HepG2 (cell line): ENCODE results near the gene ZNF382. TPM values are rescaled to one million over a fixed set of nuclear protein-coding genes. Genes with fewer than 3 reads are reported as not detected.

ENCODE experiments used
- BORCS8-MEF2B ChIP-seq: sonication (generic); formaldehyde crosslinking; IDR thresholded peaks from 2 replicates; pipeline ENCODE4 v1.8.0; 2022; ENCODE audit warnings: mild to moderate bottlenecking, missing genetic modification reagents
- CBX1 ChIP-seq: IDR thresholded peaks from one replicate; pipeline ENCODE4 v1.6.1; 2016; ENCODE audit warnings: antibody characterized with exemption, low read depth
- CREM ChIP-seq, 2 experiments: sonication (generic) in 1 of 2; formaldehyde crosslinking in 1 of 2; IDR thresholded peaks; 2 replicates each; pipeline versions ENCODE4 v1.4.0 to v1.6.1; 2016 to 2020; ENCODE audit warnings: antibody characterized with exemption in 1 of 2, mild to moderate bottlenecking in 1 of 2, missing genetic modification reagents in 1 of 2
- ETV6 ChIP-seq: sonication (generic); formaldehyde crosslinking; conservative IDR thresholded peaks from 2 replicates; pipeline ENCODE4 v1.4.0; 2020; ENCODE audit warnings: missing genetic modification reagents
- JUN ChIP-seq: sonication (generic); formaldehyde crosslinking; IDR thresholded peaks from 2 replicates; pipeline ENCODE4 v1.4.0; 2020; ENCODE audit warnings: mild to moderate bottlenecking, missing genetic modification reagents
- NAIF1 ChIP-seq: sonication (generic); formaldehyde crosslinking; IDR thresholded peaks from 2 replicates; pipeline ENCODE4 v1.5.0; 2020; ENCODE audit warnings: mild to moderate bottlenecking, missing genetic modification reagents, borderline replicate concordance
- ONECUT2 ChIP-seq: sonication (generic); formaldehyde crosslinking; IDR thresholded peaks from 2 replicates; pipeline ENCODE4 v1.4.0; 2020; ENCODE audit warnings: missing genetic modification reagents
- PHF8 ChIP-seq: sonication (generic); formaldehyde crosslinking; IDR thresholded peaks from 2 replicates; pipeline ENCODE4 v1.5.0; 2020; ENCODE audit warnings: missing genetic modification reagents
- RFX1 ChIP-seq: fragments of 450-650 bp; IDR thresholded peaks from 2 replicates; pipeline ENCODE4 v1.6.1; 2017
- STAT5B ChIP-seq: sonication (generic); formaldehyde crosslinking; IDR thresholded peaks from 2 replicates; pipeline ENCODE4 v1.4.0; 2020; ENCODE audit warnings: missing genetic modification reagents
- YY1 ChIP-seq: IDR thresholded peaks from 2 replicates; pipeline ENCODE4 v1.6.1; 2011; ENCODE audit warnings: low read length, low read depth, moderate library complexity, mild to moderate bottlenecking; ENCODE audit not compliant: insufficient read depth, insufficient replicate concordance
- ZNF20 ChIP-seq: sonication (generic); formaldehyde crosslinking; IDR thresholded peaks from 2 replicates; pipeline ENCODE4 v1.4.0; 2020; ENCODE audit warnings: mild to moderate bottlenecking, moderate library complexity, missing genetic modification reagents
- ZNF224 ChIP-seq: sonication (generic); formaldehyde crosslinking; IDR thresholded peaks from 2 replicates; pipeline ENCODE4 v1.5.0; 2020; ENCODE audit warnings: mild to moderate bottlenecking, missing genetic modification reagents
- ZNF383 ChIP-seq: sonication (generic); formaldehyde crosslinking; IDR thresholded peaks from 2 replicates; pipeline ENCODE4 v1.4.0; 2020; ENCODE audit warnings: missing genetic modification reagents, mild to moderate bottlenecking, borderline replicate concordance
- ZNF460 ChIP-seq: sonication (generic); formaldehyde crosslinking; IDR thresholded peaks from 2 replicates; pipeline ENCODE4 v1.5.1; 2020; ENCODE audit warnings: missing genetic modification reagents, mild to moderate bottlenecking, borderline replicate concordance
- ZNF550 ChIP-seq: sonication (generic); formaldehyde crosslinking; IDR thresholded peaks from 2 replicates; pipeline ENCODE4 v1.4.0; 2020; ENCODE audit warnings: mild to moderate bottlenecking, missing genetic modification reagents, borderline replicate concordance
- ZNF552 ChIP-seq: sonication (generic); formaldehyde crosslinking; IDR thresholded peaks from 2 replicates; pipeline ENCODE4 v1.9.0; 2022; ENCODE audit warnings: missing genetic modification reagents, mild to moderate bottlenecking, borderline replicate concordance
- ZNF713 ChIP-seq: sonication (generic); formaldehyde crosslinking; IDR thresholded peaks from 2 replicates; pipeline ENCODE4 v1.4.0; 2020; ENCODE audit warnings: mild to moderate bottlenecking, missing genetic modification reagents
- ZSCAN21 ChIP-seq: sonication (generic); formaldehyde crosslinking; IDR thresholded peaks from 2 replicates; pipeline ENCODE4 v1.8.0; 2022; ENCODE audit warnings: mild to moderate bottlenecking, missing genetic modification reagents, moderate library complexity, borderline replicate concordance
- polyA plus RNA-seq, 8 experiments: library from polyadenylated mRNA; depleted of rRNA in 3 of 8; stranded (reverse) in 7 of 8; unstranded in 1 of 8; fragments of >200 nt; fragmentation: Illumina TruSeq in 4 of 8; extraction: Trizol in 4 of 8; gene quantifications; 2 replicates each; pipeline versions ENCODE4 v1.2.1 to v1.2.3, GENCODE V29; 2011 to 2016; ENCODE audit warnings: low read depth in 4 of 8, missing spikeins in 1 of 8, mixed read lengths in 1 of 8; ENCODE audit not compliant: insufficient read depth in 1 of 8
- total RNA-seq, 5 experiments: library from RNA; depleted of rRNA; stranded (reverse); fragments of >200 nt; fragmentation: Illumina TruSeq; extraction: Trizol; gene quantifications; 2 replicates each; pipeline ENCODE4 v1.2.3, GENCODE V29; 2016; ENCODE audit warnings: low read depth in 1 of 5
- TF ChIP-seq, protein P1 (sequence below): sonication (generic); formaldehyde crosslinking; IDR thresholded peaks from 2 replicates; pipeline ENCODE4 v1.8.0; 2022; ENCODE audit warnings: missing genetic modification reagents, mild to moderate bottlenecking, borderline replicate concordance
- TF ChIP-seq, protein P2 (sequence below), 2 experiments: IDR thresholded peaks; 2 replicates each; pipeline ENCODE4 v1.6.1; 2011 to 2012; ENCODE audit warnings: low read length in 2 of 2, borderline replicate concordance in 1 of 2, low read depth in 1 of 2, mild to moderate bottlenecking in 1 of 2, moderate library complexity in 1 of 2

The ZNF382 gene
- total and polyA plus RNA-seq, 2 of the 13 experiments (the other 11 are each of a cell fraction or from before 2014, with no cell fraction given) = 2.3 to 6.8 TPM

DNA sequence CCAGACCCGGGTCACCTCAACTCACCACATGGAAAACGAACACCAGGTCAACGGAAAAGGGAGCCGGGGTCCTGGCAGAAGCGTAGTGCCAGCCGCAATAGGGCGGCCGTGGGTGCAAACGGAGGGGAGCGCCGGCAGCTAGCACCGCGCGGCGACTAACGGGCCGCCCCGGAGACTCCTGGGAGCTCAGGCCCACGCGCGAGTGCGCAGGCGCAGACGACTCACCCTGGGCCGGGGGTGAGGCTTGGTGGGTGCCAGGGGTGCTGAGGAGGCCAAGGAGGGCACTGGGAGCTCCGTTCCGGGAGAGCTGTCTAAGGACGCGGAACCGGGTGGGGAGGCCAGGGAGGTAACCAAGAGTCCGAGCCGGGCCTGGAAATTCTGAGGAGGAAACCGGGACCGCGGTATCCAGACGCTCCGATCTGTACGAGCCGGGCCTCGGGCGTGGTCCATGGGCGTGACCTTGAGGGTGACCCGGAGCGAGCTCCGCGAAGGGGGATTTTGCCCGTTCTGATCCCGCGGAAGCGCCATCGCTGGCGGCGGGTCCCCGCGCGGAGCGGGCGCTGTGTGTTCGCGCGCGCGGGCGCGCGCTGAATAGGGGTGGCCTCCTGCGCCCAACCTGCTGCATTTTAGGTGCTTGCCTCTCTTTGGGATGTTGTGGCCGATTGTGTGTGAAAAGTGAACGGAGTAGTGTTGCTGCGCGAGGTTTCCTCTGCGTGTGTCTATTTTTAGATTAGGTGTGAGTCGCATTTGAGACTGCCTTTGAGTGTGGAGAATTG lies at the start of gene ZNF382 (continued):
- TF ChIP-seq ONECUT2 (CRISPR knock-in tag) = no peak
- no peak for TF ChIP-seq ETV6 (CRISPR knock-in tag)
- TF ChIP-seq NAIF1 (CRISPR knock-in tag) = no peak
- peak; percentile 65; the same call in 1 of the 2 replicates for TF ChIP-seq ZNF224 (CRISPR knock-in tag)
- no peak for TF ChIP-seq ZNF383 (CRISPR knock-in tag)
- no peak for TF ChIP-seq CBX1
- TF ChIP-seq, protein P1, sequence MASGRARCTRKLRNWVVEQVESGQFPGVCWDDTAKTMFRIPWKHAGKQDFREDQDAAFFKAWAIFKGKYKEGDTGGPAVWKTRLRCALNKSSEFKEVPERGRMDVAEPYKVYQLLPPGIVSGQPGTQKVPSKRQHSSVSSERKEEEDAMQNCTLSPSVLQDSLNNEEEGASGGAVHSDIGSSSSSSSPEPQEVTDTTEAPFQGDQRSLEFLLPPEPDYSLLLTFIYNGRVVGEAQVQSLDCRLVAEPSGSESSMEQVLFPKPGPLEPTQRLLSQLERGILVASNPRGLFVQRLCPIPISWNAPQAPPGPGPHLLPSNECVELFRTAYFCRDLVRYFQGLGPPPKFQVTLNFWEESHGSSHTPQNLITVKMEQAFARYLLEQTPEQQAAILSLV (CRISPR knock-in tag) = no peak; the same call in 1 of the 2 replicates
- TF ChIP-seq RFX1 = no peak
- no peak for TF ChIP-seq JUN (CRISPR knock-in tag)
- 0 out of 2 replicates have a peak, but pooled peaks have one; percentile 2 for TF ChIP-seq CREM (IDR thresholded peaks at IDR 0.05)
- TF ChIP-seq CREM (CRISPR knock-in tag; IDR thresholded peaks at IDR 0.05) = no peak
- 0 out of 2 replicates have a peak, but pooled peaks have one; percentile 36 for TF ChIP-seq ZNF552
- TF ChIP-seq PHF8 (CRISPR knock-in tag) = peak; percentile 93
- peak; percentile 2; the same call in 1 of the 2 replicates for TF ChIP-seq BORCS8-MEF2B
- no peak for TF ChIP-seq ZNF550 (CRISPR knock-in tag)
- TF ChIP-seq ZSCAN21 (CRISPR knock-in tag) = no peak
- TF ChIP-seq YY1 = no peak
- no peak for TF ChIP-seq ZNF713 (CRISPR knock-in tag)
- TF ChIP-seq ZNF460 (CRISPR knock-in tag) = no peak
- no peak for TF ChIP-seq STAT5B
- no peak for TF ChIP-seq ZNF20 (CRISPR knock-in tag)
- TF ChIP-seq, protein P2, sequence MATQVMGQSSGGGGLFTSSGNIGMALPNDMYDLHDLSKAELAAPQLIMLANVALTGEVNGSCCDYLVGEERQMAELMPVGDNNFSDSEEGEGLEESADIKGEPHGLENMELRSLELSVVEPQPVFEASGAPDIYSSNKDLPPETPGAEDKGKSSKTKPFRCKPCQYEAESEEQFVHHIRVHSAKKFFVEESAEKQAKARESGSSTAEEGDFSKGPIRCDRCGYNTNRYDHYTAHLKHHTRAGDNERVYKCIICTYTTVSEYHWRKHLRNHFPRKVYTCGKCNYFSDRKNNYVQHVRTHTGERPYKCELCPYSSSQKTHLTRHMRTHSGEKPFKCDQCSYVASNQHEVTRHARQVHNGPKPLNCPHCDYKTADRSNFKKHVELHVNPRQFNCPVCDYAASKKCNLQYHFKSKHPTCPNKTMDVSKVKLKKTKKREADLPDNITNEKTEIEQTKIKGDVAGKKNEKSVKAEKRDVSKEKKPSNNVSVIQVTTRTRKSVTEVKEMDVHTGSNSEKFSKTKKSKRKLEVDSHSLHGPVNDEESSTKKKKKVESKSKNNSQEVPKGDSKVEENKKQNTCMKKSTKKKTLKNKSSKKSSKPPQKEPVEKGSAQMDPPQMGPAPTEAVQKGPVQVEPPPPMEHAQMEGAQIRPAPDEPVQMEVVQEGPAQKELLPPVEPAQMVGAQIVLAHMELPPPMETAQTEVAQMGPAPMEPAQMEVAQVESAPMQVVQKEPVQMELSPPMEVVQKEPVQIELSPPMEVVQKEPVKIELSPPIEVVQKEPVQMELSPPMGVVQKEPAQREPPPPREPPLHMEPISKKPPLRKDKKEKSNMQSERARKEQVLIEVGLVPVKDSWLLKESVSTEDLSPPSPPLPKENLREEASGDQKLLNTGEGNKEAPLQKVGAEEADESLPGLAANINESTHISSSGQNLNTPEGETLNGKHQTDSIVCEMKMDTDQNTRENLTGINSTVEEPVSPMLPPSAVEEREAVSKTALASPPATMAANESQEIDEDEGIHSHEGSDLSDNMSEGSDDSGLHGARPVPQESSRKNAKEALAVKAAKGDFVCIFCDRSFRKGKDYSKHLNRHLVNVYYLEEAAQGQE (IDR thresholded peaks at IDR 0.05; ENCODE audit: borderline replicate concordance in 1 of 2, low read depth in 1 of 2, low read length in 2 of 2) = no peak
